PC-3 (cell line): ENCODE results near the gene DUS1L. TPM values are rescaled to one million over a fixed set of nuclear protein-coding genes. Genes with fewer than 3 reads are reported as not detected.

ENCODE experiments used
- ATAC-seq: fragments of 200-7000 bp; cut with Tn5 transposase; 2 replicates; pipeline ENCODE4 v1.9.1; 2020; ENCODE audit warnings: mild to moderate bottlenecking, moderate library complexity
- BruUV-seq: library from RNA; stranded (reverse); fragments of 400-500 nt; replicated peaks from 2 replicates; lab custom pipeline; 2021; lab: Mats Ljungman, UMichigan
- CTCF ChIA-PET: fragments of 300-600 bp; sonication (Branson Sonifier 250); formaldehyde crosslinking; loops from one replicate; lab custom pipeline; 2022; ENCODE audit warnings: antibody characterized with exemption; lab: Charles Lee
- POLR2A ChIA-PET: fragments of 300-600 bp; sonication (Branson Sonifier 250); formaldehyde crosslinking; loops from one replicate; lab custom pipeline; 2022; ENCODE audit warnings: antibody characterized with exemption; ENCODE audit not compliant: unreplicated experiment; lab: Charles Lee
- DNase-seq: peaks from one replicate; pipeline ENCODE4 v3.0.0-alpha.2; 2015
- H2AFZ ChIP-seq: fragments of 300-600 bp; sonication (generic); 2 replicates; pipeline ENCODE4 v1.6.0; 2016; ENCODE audit warnings: antibody characterized with exemption, low read length
- H3F3A ChIP-seq: fragments of 300-600 bp; sonication (generic); one replicate; pipeline ENCODE4 v1.6.0; 2017; ENCODE audit warnings: antibody characterized with exemption, low read length, control low read depth, mild to moderate bottlenecking; ENCODE audit not compliant: unreplicated experiment
- H3K27ac ChIP-seq: fragments of 300-600 bp; sonication (generic); 2 replicates; pipeline ENCODE4 v1.5.1; 2016; ENCODE audit warnings: mild to moderate bottlenecking, low read length
- H3K27me3 ChIP-seq: fragments of 300-600 bp; sonication (generic); 2 replicates; pipeline ENCODE4 v1.6.1; 2016; ENCODE audit warnings: low read length, mixed read lengths
- H3K36me3 ChIP-seq: fragments of 300-600 bp; sonication (generic); 2 replicates; pipeline ENCODE4 v1.6.1; 2016; ENCODE audit warnings: low read depth, mixed run types, low read length, mixed read lengths
- H3K4me1 ChIP-seq: fragments of 300-600 bp; sonication (generic); 2 replicates; pipeline ENCODE4 v1.5.1; 2016; ENCODE audit warnings: low read length; ENCODE audit not compliant: insufficient read depth
- H3K4me2 ChIP-seq: fragments of 300-600 bp; sonication (generic); 2 replicates; pipeline ENCODE4 v1.6.0; 2016; ENCODE audit warnings: low read length
- H3K4me3 ChIP-seq: fragments of 300-600 bp; sonication (generic); 2 replicates; pipeline ENCODE4 v1.5.1; 2016; ENCODE audit warnings: mild to moderate bottlenecking, low read length, mixed read lengths
- H3K79me2 ChIP-seq: fragments of 300-600 bp; sonication (generic); 2 replicates; pipeline ENCODE4 v1.6.1; 2017; ENCODE audit warnings: low read length, mixed read lengths
- H3K9ac ChIP-seq: fragments of 300-600 bp; sonication (generic); 2 replicates; pipeline ENCODE4 v1.6.0; 2016; ENCODE audit warnings: mild to moderate bottlenecking, low read length
- H3K9me2 ChIP-seq: fragments of 300-600 bp; sonication (generic); replicated peaks from 2 replicates; pipeline ENCODE4 v1.6.1; 2016; ENCODE audit warnings: mixed run types, low read length, mixed read lengths
- H3K9me3 ChIP-seq: fragments of 300-600 bp; sonication (generic); 2 replicates; pipeline ENCODE4 v1.6.1; 2016; ENCODE audit warnings: low read length, mixed read lengths
- H4K20me1 ChIP-seq: fragments of 300-600 bp; sonication (generic); 2 replicates; pipeline ENCODE4 v1.6.1; 2016; ENCODE audit warnings: low read length, mixed read lengths
- CTCF ChIP-seq: fragments of 300-600 bp; sonication (generic); conservative IDR thresholded peaks from 2 replicates; pipeline ENCODE4 v1.5.1; 2017; ENCODE audit warnings: antibody characterized with exemption, low read depth, mild to moderate bottlenecking, low read length
- EZH2 ChIP-seq: fragments of 300-600 bp; sonication (generic); IDR thresholded peaks from one replicate; pipeline ENCODE4 v1.6.1; 2017; ENCODE audit warnings: antibody characterized with exemption, mild to moderate bottlenecking, low read length; ENCODE audit not compliant: unreplicated experiment
- EZH2phosphoT487 ChIP-seq: fragments of 300-600 bp; sonication (generic); IDR thresholded peaks from 2 replicates; pipeline ENCODE4 v1.6.1; 2018; ENCODE audit warnings: mild to moderate bottlenecking, antibody characterized with exemption, low read length, borderline replicate concordance
- intact Hi-C: fragments of 100-400 bp; cut with micrococcal nuclease; formaldehyde crosslinking; loops from 2 replicates; pipeline ENCODE4 v1.9.0; 2023
- total RNA-seq: library from RNA; depleted of rRNA; stranded (reverse); fragments of >200 nt; gene quantifications from 2 replicates; pipeline ENCODE4 v1.2.3, GENCODE V29; 2014

The DUS1L gene
- total RNA-seq, 1 experiment from 2014 or later, result 205 TPM

DNA sequence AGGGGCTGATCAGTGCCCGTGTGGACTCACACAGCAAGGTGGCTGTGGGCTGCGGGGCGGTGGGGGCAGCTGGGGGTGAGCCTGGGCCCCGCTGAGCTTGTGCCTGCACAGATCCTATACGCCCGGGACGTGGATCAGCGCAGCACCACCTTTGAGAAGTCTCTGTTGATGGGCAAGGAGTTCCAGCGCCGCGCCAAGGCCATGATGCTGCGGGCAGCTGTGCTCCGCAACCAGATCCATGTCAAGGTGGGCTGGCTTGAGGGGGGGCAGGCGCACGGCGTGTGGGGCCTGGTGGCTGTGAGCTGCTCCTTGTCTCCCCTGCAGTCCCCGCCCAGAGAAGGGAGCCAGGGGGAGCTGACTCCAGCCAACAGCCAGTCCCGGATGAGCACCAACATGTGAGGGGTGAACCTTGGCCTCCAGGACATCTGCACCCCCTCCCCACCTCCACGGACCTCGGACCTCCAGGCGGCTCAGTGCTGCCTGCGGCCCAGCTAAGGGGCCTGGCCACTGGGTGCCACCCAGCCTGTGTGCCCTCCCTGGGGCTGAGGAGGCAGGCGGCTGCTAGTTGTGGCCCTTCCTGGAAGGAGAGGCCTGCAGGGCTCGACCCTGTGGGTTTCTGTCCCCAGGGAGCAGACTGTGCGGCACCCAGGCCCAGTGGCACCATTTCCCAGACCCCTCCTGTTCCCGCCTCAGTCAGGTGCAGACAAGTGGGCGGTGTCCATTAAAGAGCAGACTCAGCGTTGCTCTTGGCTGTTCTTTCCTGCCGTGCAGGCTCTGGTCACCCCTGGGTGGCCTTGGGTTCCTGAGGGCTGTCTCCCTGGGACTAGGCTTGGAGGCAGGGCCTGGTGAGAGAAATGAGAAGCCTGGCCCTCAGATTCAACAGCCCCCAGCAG, 8.6 kb downstream of the DUS1L start:
- BruUV-seq, result TSS peak; percentile 17
- no peaks in the 10 kb centered on the region for H3K9me3 ChIP-seq
- TF ChIP-seq EZH2 (no peak), EZH2phosphoT487 (no peak), CTCF (no peak)
- no peak overlapping the region for H2AFZ ChIP-seq
- no peaks in the 10 kb centered on the region for H3K9me2 ChIP-seq
- ChIA-PET POLR2A (no interaction called here), CTCF (no interaction called here)
- no peaks in the 10 kb centered on the region for H3K27me3 ChIP-seq
- DNase-seq (no peak), ATAC-seq (peak; percentile 3; the same call in 1 of the 2 replicates)
- no peak overlapping the region for H3K27ac ChIP-seq
- H3K9ac ChIP-seq, result no peak overlapping the region
- peaks cover 47% of the 10 kb centered on the region for H3K36me3 ChIP-seq
- H3K79me2 ChIP-seq, result peaks cover 20% of the 10 kb centered on the region
- no peak overlapping the region for H3K4me2 ChIP-seq
- H3F3A ChIP-seq, result no peaks in the 10 kb centered on the region
- no peaks in the 10 kb centered on the region for H4K20me1 ChIP-seq
- H3K4me1 ChIP-seq, result peaks cover 8% of the 10 kb centered on the region; the same call in 1 of the 2 replicates
- no peak overlapping the region for H3K4me3 ChIP-seq
- intact Hi-C loops, result no loop called here

DNA sequence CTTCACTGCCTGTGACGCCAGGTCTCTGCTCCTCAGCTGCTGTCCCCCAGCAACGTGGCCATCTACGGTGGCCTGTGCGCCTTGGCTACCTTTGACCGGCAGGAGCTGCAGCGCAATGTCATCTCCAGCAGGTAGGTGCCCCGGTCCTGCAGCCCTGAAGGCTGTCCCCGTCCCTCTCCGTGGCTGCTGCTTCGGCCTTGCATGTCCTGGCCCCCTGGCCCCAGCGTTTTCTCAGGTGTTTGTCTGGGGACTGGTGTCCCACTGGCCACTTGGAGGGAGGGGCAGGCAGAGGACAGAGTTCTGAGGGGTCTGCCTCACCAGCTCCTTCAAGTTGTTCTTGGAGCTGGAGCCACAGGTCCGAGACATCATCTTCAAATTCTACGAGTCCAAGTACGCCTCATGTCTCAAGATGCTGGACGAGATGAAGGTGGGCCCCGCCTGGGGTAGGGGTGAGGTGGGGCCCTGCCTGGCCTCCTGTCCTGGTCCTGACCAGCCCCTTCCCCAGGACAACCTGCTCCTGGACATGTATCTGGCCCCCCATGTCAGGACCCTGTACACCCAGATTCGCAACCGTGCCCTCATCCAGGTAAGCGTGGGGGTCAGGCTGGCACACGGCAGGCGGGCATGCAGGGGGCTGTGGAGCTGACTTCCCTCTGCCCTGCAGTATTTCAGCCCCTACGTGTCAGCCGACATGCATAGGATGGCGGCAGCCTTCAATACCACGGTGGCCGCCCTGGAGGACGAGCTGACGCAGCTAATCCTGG, 9.5 kb downstream of the DUS1L start:
- intact Hi-C loops, result no loop called here
- H4K20me1 ChIP-seq, result no peaks in the 10 kb centered on the region
- H2AFZ ChIP-seq, result no peak overlapping the region
- no peaks in the 10 kb centered on the region for H3K27me3 ChIP-seq
- DNase-seq, result no peak
- no peak overlapping the region for H3K4me3 ChIP-seq
- peaks cover 21% of the 10 kb centered on the region for H3K79me2 ChIP-seq
- ChIA-PET CTCF (interaction anchor here (0.6 kb wide), 1 partner anchor 34 kb away, joined by 4 read pairs; the partner anchor contains the start of gene CENPX), POLR2A (no interaction called here)
- TF ChIP-seq EZH2phosphoT487 (no peak), EZH2 (no peak), CTCF (no peak)
- H3F3A ChIP-seq, result no peaks in the 10 kb centered on the region
- peaks cover 8% of the 10 kb centered on the region; the same call in 1 of the 2 replicates for H3K4me1 ChIP-seq
- no peak overlapping the region for H3K9ac ChIP-seq
- peaks cover 43% of the 10 kb centered on the region for H3K36me3 ChIP-seq
- H3K9me2 ChIP-seq, result no peaks in the 10 kb centered on the region
- no peaks in the 10 kb centered on the region for H3K9me3 ChIP-seq
- BruUV-seq, result no TSS peak
- H3K4me2 ChIP-seq, result no peak overlapping the region
- no peak for ATAC-seq
- H3K27ac ChIP-seq, result no peak overlapping the region
